HG02840 (cell line): ENCODE results near the gene GRM1.

Experiments
- ATAC-seq: cut with Tn5 transposase; IDR thresholded peaks from one replicate; pipeline ENCODE4 v1.9.1; 2021; ENCODE audit warnings: mild to moderate bottlenecking, moderate library complexity, moderate number of reproducible peaks; ENCODE audit not compliant: unreplicated experiment, low FRiP score

Gene GRM1

GRCh38 chr6:146433881-146434731, 405.2 kb downstream of the GRM1 start:
- ATAC-seq: no peak

DNA sequence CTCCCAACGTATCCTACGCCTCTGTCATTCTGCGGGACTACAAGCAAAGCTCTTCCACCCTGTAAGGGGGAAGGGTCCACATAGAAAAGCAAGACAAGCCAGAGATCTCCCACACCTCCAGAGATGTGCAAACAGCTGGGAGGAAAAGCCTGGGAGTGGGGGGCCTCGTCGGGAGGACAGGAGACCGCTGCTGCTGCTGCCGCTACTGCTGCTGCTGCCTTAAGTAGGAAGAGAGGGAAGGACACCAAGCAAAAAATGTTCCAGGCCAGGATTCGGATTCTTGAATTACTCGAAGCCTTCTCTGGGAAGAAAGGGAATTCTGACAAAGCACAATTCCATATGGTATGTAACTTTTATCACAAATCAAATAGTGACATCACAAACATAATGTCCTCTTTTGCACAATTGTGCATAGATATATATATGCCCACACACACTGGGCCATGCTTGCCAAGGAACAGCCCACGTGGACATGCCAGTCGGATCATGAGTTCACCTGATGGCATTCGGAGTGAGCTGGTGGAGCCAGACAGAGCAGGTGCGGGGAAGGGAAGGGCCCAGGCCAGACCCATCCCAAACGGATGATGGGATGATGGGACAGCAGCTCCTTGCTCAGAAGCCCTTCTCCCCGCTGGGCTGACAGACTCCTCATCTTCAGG, 406.0 kb downstream of the GRM1 start:
- no peak for ATAC-seq

- ATAC-seq: no peak
Observed at GRCh38 chr6:146441907-146442306, 413.0 kb downstream of the GRM1 start.

DNA sequence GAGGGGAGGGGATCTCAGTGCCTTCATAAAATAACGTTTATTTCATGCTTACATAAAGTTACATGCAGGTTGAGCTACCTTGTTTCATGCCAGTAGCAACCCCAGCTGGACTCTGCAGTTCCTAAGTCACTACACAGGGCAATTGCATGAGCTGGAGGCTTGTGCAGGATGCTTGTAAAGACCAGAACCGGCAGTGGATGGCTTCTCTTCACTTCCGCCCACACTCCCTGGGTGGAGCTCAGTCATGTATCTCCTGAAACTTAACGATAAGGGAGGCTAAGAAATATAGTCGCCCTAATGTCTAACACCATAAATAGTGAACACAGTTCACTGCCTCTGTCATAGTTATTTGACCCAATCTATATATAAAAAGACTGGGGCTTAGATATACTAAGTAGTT, 415.3 kb downstream of the GRM1 start:
- no peak for ATAC-seq

- ATAC-seq: no peak
Observed at GRCh38 chr6:146445233-146445632, 416.4 kb downstream of the GRM1 start.

DNA sequence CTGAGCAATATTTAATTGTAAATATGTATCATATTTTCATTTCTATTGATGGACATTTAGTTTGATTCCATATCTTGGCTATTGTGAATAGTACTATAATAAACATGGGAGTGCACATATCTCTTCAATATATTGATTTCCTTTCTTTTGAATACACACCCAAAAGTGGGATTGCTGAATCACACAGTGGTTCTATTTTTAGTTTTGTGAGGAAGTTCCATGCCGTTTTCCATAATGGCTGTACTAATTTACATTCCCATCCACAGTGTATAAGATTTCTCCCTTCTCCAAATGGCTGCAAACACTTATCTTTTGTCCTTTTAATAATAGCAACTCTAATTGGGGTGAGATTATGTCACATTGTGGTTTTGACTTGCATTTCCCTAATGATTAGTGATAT, 428.0 kb downstream of the GRM1 start:
- ATAC-seq: no peak

DNA sequence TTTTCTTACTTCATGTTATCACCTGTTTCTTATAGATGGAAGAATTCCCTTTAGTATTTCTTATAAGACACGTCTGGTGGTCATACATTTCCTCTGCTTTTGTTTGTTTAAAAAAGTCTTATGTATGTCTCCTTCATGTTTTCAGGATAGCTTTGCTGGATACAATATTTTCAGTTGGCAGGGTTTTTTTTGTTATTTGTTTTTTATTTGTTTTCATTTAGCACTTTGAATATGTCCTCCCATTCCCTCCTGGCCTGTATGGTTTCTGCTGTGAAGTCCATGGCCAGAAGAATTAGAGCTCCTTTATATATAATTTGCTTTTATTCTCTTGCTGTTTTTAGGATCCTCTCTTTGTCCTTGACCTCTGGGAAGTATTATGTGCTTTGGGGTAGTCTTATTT, 432.1 kb downstream of the GRM1 start:
- no peak for ATAC-seq

DNA sequence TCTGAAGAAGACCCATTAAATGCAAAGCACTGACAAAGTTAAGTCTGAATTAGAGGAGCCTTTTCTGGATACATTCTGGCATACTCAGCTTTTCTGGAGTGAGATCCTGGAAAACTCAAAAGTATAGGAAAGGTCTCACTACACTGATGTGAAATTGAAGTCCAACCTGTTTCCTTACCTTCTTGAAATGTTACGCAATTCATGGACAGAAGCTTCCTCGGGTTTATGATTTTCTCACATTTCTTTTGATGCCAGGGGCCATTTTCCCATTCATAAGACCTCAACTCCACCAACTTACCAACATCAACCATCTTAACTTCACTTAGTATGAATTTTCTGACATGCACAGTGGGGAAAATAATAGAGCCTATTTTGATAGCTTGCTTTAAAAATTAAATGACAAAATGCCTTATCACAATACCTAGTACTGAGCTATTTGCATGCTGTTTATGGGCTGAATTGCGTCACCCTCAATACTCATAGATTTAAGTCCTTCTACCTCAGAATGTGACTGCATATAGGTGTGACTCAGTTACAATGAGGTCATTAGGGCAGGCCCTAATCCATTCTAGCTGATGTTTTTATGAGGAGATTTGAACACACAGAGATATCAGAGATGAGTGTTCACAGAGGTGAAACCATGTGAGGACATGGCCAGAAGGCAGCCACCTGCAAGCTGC, 441.4 kb downstream of the GRM1 start:
- ATAC-seq: no peak

GRCh38 chr6:146472918-146473317, 444.1 kb downstream of the GRM1 start:
- ATAC-seq: no peak

DNA sequence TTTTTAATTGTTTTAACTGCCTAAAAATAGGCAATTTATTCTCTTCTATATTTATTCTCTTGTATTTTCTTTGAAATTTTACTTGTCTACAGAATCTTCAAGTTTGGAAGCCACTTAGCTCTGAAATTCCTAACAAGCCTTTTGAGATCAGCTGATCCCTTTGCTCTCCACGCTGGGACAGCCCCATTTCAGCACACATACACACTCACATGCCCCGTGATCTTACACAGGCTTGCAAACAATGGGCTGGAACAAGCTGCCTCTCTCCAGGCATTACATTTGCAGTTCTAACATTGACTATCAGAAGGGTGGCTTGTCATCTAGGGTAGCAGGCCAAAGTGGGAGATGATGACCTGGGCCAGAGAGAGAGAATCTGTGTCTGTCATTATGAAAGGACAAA, 452.7 kb downstream of the GRM1 start:
- ATAC-seq: no peak

DNA sequence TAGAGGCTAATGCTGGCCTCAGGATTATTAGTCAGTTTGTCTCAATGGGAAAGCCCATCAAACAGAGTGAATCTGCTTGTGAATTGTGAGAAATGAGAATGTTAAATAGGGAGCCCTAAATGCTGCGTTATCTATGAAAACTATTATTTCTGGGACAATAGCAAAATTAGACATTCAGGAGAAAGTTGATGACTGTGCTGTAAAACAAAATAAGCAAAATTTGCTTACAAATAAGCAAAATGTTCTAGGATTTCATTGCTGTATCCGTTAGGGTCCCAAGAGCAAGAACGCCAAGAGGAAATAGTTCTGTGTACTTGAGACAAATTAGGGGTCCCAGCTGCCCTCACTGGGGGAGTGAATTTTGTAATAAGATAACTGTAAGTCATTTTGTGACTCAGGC, 455.5 kb downstream of the GRM1 start:
- no peak for ATAC-seq
